Transverse colon (tissue), 4 donors: Measurements from ENCODE around the gene BRI3BP.

Source experiments
- EP300 ChIP-seq: sonication (generic); formaldehyde crosslinking; IDR thresholded peaks from one replicate; pipeline ENCODE4 v1.6.1; 2017; ENCODE audit warnings: antibody characterized with exemption, low read depth
- POLR2A ChIP-seq: fragments of 450-650 bp; IDR thresholded peaks from one replicate; pipeline ENCODE4 v1.6.1; 2016; ENCODE audit warnings: antibody characterized with exemption, mild to moderate bottlenecking, moderate library complexity
- POLR2AphosphoS5 ChIP-seq, 3 donors: sonication (generic); formaldehyde crosslinking; IDR thresholded peaks; one replicate each; pipeline ENCODE4 v1.6.1; 2016; ENCODE audit warnings: antibody characterized with exemption in 3 of 3
- TF ChIP-seq, protein P1 (sequence below), 5 experiments: fragments of 200-600 bp in 3 of 5; fragments of 450-650 bp in 2 of 5; sonication (generic) in 3 of 5; IDR thresholded peaks; 1 replicate in 2 of 5; 2 replicates in 3 of 5; pipeline ENCODE4 v1.5.1; 2016 to 2017; ENCODE audit warnings: antibody characterized with exemption in 5 of 5, inconsistent platforms in 3 of 5, mild to moderate bottlenecking in 2 of 5, moderate library complexity in 1 of 5

DNA sequence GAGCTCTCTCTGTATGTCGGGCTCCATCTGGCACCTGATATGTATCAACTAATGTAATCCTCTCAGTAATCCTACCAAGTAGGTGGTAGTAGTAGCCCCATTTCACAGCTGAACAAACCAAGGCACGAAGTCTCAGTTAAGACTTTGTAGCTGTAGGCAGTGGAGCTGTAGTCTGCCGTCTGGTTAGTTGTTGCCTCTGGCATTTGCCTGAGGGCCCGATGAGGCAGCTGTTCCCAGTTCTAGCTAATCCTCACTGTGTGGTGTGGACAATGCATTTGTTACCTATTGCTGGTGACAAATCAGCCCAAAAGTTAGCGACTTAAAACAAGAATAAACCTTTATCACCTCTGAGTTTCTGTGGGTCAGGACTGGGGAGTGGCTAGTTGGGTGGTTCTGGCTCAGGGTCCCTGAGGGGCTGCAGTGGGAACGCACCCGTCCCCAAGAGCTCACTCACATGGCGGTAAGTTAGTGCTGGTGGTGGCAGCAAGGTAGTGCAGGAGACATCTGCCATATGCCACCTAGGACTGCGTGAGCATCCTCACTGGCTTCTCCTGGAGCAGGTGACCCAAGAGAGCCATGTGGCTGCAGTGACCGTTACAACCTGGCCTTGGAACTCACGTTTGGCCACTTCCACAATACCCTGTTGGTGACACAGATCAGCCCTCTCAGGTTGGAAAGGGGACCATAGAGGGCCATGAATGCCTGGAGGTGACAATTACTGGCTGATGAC, 77.4 kb downstream of the BRI3BP start:
- TF ChIP-seq POLR2A (no peak), EP300 (no peak), POLR2AphosphoS5 (IDR thresholded peaks at IDR 0.05) (no peak)
- TF ChIP-seq, protein P1, sequence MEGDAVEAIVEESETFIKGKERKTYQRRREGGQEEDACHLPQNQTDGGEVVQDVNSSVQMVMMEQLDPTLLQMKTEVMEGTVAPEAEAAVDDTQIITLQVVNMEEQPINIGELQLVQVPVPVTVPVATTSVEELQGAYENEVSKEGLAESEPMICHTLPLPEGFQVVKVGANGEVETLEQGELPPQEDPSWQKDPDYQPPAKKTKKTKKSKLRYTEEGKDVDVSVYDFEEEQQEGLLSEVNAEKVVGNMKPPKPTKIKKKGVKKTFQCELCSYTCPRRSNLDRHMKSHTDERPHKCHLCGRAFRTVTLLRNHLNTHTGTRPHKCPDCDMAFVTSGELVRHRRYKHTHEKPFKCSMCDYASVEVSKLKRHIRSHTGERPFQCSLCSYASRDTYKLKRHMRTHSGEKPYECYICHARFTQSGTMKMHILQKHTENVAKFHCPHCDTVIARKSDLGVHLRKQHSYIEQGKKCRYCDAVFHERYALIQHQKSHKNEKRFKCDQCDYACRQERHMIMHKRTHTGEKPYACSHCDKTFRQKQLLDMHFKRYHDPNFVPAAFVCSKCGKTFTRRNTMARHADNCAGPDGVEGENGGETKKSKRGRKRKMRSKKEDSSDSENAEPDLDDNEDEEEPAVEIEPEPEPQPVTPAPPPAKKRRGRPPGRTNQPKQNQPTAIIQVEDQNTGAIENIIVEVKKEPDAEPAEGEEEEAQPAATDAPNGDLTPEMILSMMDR (IDR thresholded peaks at IDR 0.05): no peak
